C4-2B (cell line): ENCODE measurements around the gene LBHD1.

Source experiments
- ZFX ChIP-seq: fragments of 450-650 bp; IDR thresholded peaks from 2 replicates; pipeline ENCODE4 v1.6.1; 2017
- TF ChIP-seq, protein P1 (sequence below): fragments of 450-650 bp; conservative IDR thresholded peaks from 2 replicates; pipeline ENCODE4 v1.5.1; 2017; ENCODE audit warnings: mild to moderate bottlenecking

DNA sequence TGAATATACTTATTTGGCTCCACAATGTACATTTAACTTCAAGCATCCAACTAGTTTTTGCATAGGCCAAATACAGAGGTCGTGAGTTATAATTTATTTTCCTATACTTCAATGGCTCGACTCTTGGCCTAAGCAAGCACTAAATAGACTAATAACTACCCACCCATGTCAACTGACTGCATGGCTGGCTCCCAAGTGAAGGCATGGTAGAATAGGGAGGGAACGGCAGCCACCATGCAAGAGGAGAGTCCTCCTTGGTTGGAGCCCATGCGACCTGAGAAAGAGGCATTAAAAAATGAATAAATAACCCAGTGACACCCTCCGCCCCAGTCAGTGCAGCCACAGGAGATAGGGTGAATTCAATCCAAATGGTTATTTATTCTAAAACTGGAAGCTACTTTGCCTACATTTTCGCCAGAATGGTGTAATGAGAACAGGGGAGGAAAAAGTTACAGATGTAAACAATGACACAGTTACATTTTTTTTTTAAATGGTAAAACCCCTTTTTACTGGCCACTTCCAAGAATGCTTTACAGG, 40.3 kb upstream of the LBHD1 start:
- TF ChIP-seq, protein P1, sequence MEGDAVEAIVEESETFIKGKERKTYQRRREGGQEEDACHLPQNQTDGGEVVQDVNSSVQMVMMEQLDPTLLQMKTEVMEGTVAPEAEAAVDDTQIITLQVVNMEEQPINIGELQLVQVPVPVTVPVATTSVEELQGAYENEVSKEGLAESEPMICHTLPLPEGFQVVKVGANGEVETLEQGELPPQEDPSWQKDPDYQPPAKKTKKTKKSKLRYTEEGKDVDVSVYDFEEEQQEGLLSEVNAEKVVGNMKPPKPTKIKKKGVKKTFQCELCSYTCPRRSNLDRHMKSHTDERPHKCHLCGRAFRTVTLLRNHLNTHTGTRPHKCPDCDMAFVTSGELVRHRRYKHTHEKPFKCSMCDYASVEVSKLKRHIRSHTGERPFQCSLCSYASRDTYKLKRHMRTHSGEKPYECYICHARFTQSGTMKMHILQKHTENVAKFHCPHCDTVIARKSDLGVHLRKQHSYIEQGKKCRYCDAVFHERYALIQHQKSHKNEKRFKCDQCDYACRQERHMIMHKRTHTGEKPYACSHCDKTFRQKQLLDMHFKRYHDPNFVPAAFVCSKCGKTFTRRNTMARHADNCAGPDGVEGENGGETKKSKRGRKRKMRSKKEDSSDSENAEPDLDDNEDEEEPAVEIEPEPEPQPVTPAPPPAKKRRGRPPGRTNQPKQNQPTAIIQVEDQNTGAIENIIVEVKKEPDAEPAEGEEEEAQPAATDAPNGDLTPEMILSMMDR: no peak
- TF ChIP-seq ZFX: no peak
